ENCODE results near the gene PPP2CA. TPM values are rescaled to one million over a fixed set of nuclear protein-coding genes. Genes with fewer than 3 reads are reported as not detected.

PPP2CA gene
- total and polyA plus RNA-seq, 7 experiments from 2014 or later = 89.5 to 168 (median 145) TPM

GRCh38 chr5:134246771-134247427 lies 21.0 kb upstream of the PPP2CA start:
- Histone ChIP-seq H3K4me1 (ENCODE audit: control insufficient read depth in 2 of 2, insufficient read depth in 2 of 2, low read length in 2 of 2) (no peaks in the 10 kb centered on the region), H3K27ac (ENCODE audit: low read depth, low read length) (no peak overlapping the region), H3K9me3 (ENCODE audit: control insufficient read depth in 2 of 3, low read length in 3 of 3) (no peaks in the 10 kb centered on the region), H3K4me3 (ENCODE audit: low read length) (no peak overlapping the region), H3K27me3 (ENCODE audit: control insufficient read depth in 2 of 2, insufficient read depth in 2 of 2, low read length in 2 of 2) (no peaks in the 10 kb centered on the region), H3K36me3 (ENCODE audit: control insufficient read depth in 2 of 3, insufficient read depth in 3 of 3, low read length in 3 of 3) (no peaks in the 10 kb centered on the region)
- H3K4me3 Mint-ChIP-seq = no peak overlapping the region
- H3K27ac Mint-ChIP-seq = no peak overlapping the region
- no peaks in the 10 kb centered on the region for H3K9me3 Mint-ChIP-seq
- H3K4me1 Mint-ChIP-seq = peaks cover 0 to 7% (median 0%) of the 10 kb centered on the region in 7 donors
- H3K36me3 Mint-ChIP-seq = no peaks in the 10 kb centered on the region
- peaks cover 0 to 7% (median 0%) of the 10 kb centered on the region in 5 donors for H3K27me3 Mint-ChIP-seq
- no peak for ATAC-seq
- no peak for DNase-seq
- POLR2A ChIA-PET = interaction anchor here (1.6 kb wide), 2 partner anchors 10 to 22 kb away, joined by 3 to 7 read pairs; partner anchors contain the start of gene PPP2CA
- CTCF ChIA-PET = no interaction called here
- intact Hi-C loops (cut with micrococcal nuclease) = no loop called here

DNA sequence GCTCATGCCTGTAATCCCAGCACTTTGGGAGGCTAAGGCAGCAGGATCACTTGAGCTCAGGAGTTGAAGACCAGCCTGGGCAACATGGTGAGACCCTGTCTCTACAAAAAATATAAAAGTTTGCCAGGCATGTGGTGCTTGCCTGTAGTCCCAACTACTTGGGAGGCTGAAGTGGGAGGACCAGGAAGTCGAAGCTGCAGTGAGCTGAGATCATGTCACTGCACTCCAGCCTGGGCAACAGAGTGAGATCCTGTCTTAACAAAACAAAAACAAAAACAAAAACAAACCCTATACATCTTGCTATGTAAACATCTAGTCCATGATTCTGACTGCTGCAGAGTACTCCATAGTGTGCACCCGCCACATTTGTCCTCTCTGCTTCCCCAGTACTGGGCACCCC lies 19.8 kb upstream of the PPP2CA start:
- H3K36me3 Mint-ChIP-seq = no peaks in the 10 kb centered on the region
- CTCF ChIA-PET = no interaction called here

DNA sequence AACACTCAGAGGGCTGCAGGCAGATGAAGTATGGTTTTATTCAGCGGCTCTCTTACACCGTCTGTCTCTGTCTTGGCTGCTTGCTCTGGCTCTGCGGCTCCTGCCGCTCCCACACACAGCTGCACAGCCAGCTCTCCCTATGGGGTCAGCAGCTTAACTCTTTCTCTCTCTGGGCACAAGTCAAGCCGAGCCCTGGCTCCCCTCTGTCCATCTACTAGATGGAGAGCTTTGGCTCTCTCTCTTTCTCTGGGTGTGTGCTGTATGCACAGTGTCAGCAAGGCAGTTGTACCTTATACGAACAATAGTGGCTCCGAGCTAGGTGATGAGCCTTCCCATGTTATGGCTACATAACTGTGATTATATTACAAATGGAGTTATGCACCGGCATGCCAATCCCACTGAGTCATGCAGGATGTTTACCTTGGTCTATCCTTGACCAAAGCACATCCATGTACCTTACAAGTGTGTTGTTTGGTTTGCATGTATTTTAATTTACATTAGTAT lies 19.3 kb upstream of the PPP2CA start:
- Mint-ChIP-seq H3K9me3 (no peaks in the 10 kb centered on the region), H3K4me1 (peaks cover 0 to 5% (median 0%) of the 10 kb centered on the region in 7 donors), H3K36me3 (no peaks in the 10 kb centered on the region), H3K27ac (no peak overlapping the region), H3K27me3 (peaks cover 0 to 9% (median 5%) of the 10 kb centered on the region in 5 donors), H3K4me3 (no peak overlapping the region)
- no peak overlapping the region for H3K27ac ChIP-seq (ENCODE audit: low read depth, low read length)
- POLR2A ChIA-PET = interaction anchor here (1.1 to 1.4 kb wide), 2 partner anchors 17 to 19 kb away, joined by 3 read pairs; partner anchors contain the start of gene PPP2CA
- no peaks in the 10 kb centered on the region for H3K4me1 ChIP-seq (ENCODE audit: control insufficient read depth in 2 of 2, insufficient read depth in 2 of 2, low read length in 2 of 2)
- no peak for DNase-seq
- H3K9me3 ChIP-seq (ENCODE audit: control insufficient read depth in 2 of 3, low read length in 3 of 3) = no peaks in the 10 kb centered on the region
- no peak for ATAC-seq
- no peaks in the 10 kb centered on the region for H3K27me3 ChIP-seq (ENCODE audit: control insufficient read depth in 2 of 2, insufficient read depth in 2 of 2, low read length in 2 of 2)
- no peak overlapping the region for H3K4me3 ChIP-seq (ENCODE audit: low read length)
- CTCF ChIA-PET = no interaction called here
- H3K36me3 ChIP-seq (ENCODE audit: control insufficient read depth in 2 of 3, insufficient read depth in 3 of 3, low read length in 3 of 3) = no peaks in the 10 kb centered on the region
- intact Hi-C loops (cut with micrococcal nuclease) = no loop called here

More for the DNA sequence above, 19.8 kb upstream of the PPP2CA start:
- Histone ChIP-seq H3K27ac (ENCODE audit: low read depth, low read length) (no peak overlapping the region), H3K27me3 (ENCODE audit: control insufficient read depth in 2 of 2, insufficient read depth in 2 of 2, low read length in 2 of 2) (no peaks in the 10 kb centered on the region), H3K9me3 (ENCODE audit: control insufficient read depth in 2 of 3, low read length in 3 of 3) (no peaks in the 10 kb centered on the region), H3K4me3 (ENCODE audit: low read length) (no peak overlapping the region), H3K4me1 (ENCODE audit: control insufficient read depth in 2 of 2, insufficient read depth in 2 of 2, low read length in 2 of 2) (no peaks in the 10 kb centered on the region), H3K36me3 (ENCODE audit: control insufficient read depth in 2 of 3, insufficient read depth in 3 of 3, low read length in 3 of 3) (no peaks in the 10 kb centered on the region)
- POLR2A ChIA-PET = no interaction called here
- ATAC-seq (no peak), DNase-seq (no peak)
- Mint-ChIP-seq H3K27ac (no peak overlapping the region), H3K27me3 (peaks cover 0 to 6% (median 1%) of the 10 kb centered on the region in 5 donors), H3K9me3 (no peaks in the 10 kb centered on the region), H3K4me3 (no peak overlapping the region), H3K4me1 (peaks cover 0 to 5% (median 0%) of the 10 kb centered on the region in 7 donors)
- intact Hi-C loops (cut with micrococcal nuclease) = no loop called here

- Mint-ChIP-seq H3K27me3 (peaks cover 0 to 15% (median 5%) of the 10 kb centered on the region in 5 donors), H3K4me1 (no peaks in the 10 kb centered on the region), H3K36me3 (no peaks in the 10 kb centered on the region), H3K27ac (no peak overlapping the region), H3K4me3 (no peak overlapping the region), H3K9me3 (no peaks in the 10 kb centered on the region)
- no peaks in the 10 kb centered on the region for H3K36me3 ChIP-seq (ENCODE audit: control insufficient read depth in 2 of 3, insufficient read depth in 3 of 3, low read length in 3 of 3)
- H3K4me3 ChIP-seq (ENCODE audit: low read length) = no peak overlapping the region
- intact Hi-C loops (cut with micrococcal nuclease) = no loop called here
- no peaks in the 10 kb centered on the region for H3K27me3 ChIP-seq (ENCODE audit: control insufficient read depth in 2 of 2, insufficient read depth in 2 of 2, low read length in 2 of 2)
- no peak for ATAC-seq
- H3K4me1 ChIP-seq (ENCODE audit: control insufficient read depth in 2 of 2, insufficient read depth in 2 of 2, low read length in 2 of 2) = no peaks in the 10 kb centered on the region
- H3K27ac ChIP-seq (ENCODE audit: low read depth, low read length) = no peak overlapping the region
- no peak for DNase-seq
- H3K9me3 ChIP-seq (ENCODE audit: control insufficient read depth in 2 of 3, low read length in 3 of 3) = no peaks in the 10 kb centered on the region
- ChIA-PET CTCF (no interaction called here), POLR2A (interaction anchor here (0.7 kb wide), 1 partner anchor 603 kb away, joined by 3 read pairs; the partner anchor contains the start of gene C5orf24)
Measured at GRCh38 chr5:134242146-134242545, 16.3 kb upstream of the PPP2CA start.

- Histone ChIP-seq H3K27ac (ENCODE audit: low read depth, low read length) (no peak overlapping the region), H3K36me3 (ENCODE audit: control insufficient read depth in 2 of 3, insufficient read depth in 3 of 3, low read length in 3 of 3) (no peaks in the 10 kb centered on the region), H3K9me3 (ENCODE audit: control insufficient read depth in 2 of 3, low read length in 3 of 3) (no peaks in the 10 kb centered on the region), H3K27me3 (ENCODE audit: control insufficient read depth in 2 of 2, insufficient read depth in 2 of 2, low read length in 2 of 2) (no peaks in the 10 kb centered on the region), H3K4me1 (ENCODE audit: control insufficient read depth in 2 of 2, insufficient read depth in 2 of 2, low read length in 2 of 2) (no peaks in the 10 kb centered on the region), H3K4me3 (ENCODE audit: low read length) (no peak overlapping the region)
- no peaks in the 10 kb centered on the region for H3K4me1 Mint-ChIP-seq
- intact Hi-C loops (cut with micrococcal nuclease) = no loop called here
- CTCF ChIA-PET = no interaction called here
- POLR2A ChIA-PET = interaction anchor here (0.6 kb wide), 1 partner anchor 28 kb away, joined by 6 read pairs; no protein-coding TSS in a partner anchor
- H3K4me3 Mint-ChIP-seq = no peak overlapping the region
- H3K27ac Mint-ChIP-seq = no peak overlapping the region
- no peak for ATAC-seq
- H3K27me3 Mint-ChIP-seq = peaks cover 0 to 29% (median 0%) of the 10 kb centered on the region in 5 donors
- no peaks in the 10 kb centered on the region for H3K36me3 Mint-ChIP-seq
- H3K9me3 Mint-ChIP-seq = no peaks in the 10 kb centered on the region
- no peak for DNase-seq
Measured at GRCh38 chr5:134240421-134240962, 14.6 kb upstream of the PPP2CA start.

- Mint-ChIP-seq H3K36me3 (no peaks in the 10 kb centered on the region), H3K27me3 (peaks cover 0 to 39% (median 3%) of the 10 kb centered on the region in 5 donors), H3K27ac (no peak overlapping the region), H3K9me3 (no peaks in the 10 kb centered on the region), H3K4me1 (no peaks in the 10 kb centered on the region), H3K4me3 (no peak overlapping the region)
- Histone ChIP-seq H3K27ac (ENCODE audit: low read depth, low read length) (no peak overlapping the region), H3K36me3 (ENCODE audit: control insufficient read depth in 2 of 3, insufficient read depth in 3 of 3, low read length in 3 of 3) (no peaks in the 10 kb centered on the region), H3K4me1 (ENCODE audit: control insufficient read depth in 2 of 2, insufficient read depth in 2 of 2, low read length in 2 of 2) (no peaks in the 10 kb centered on the region), H3K9me3 (ENCODE audit: control insufficient read depth in 2 of 3, low read length in 3 of 3) (no peaks in the 10 kb centered on the region), H3K4me3 (ENCODE audit: low read length) (no peak overlapping the region), H3K27me3 (ENCODE audit: control insufficient read depth in 2 of 2, insufficient read depth in 2 of 2, low read length in 2 of 2) (no peaks in the 10 kb centered on the region)
- no peak for DNase-seq
- ATAC-seq = no peak
- ChIA-PET CTCF (interaction anchor here (0.6 kb wide), 1 partner anchor 19 kb away, joined by 11 read pairs; no protein-coding TSS in a partner anchor), POLR2A (interaction anchor here (0.6 to 1.9 kb wide), 2 partner anchors 10 to 502 kb away, joined by 4 to 11 read pairs; no protein-coding TSS in a partner anchor)
- intact Hi-C loops (cut with micrococcal nuclease) = no loop called here
Measured at GRCh38 chr5:134236820-134237219, 10.9 kb upstream of the PPP2CA start.
